Fibroblast of lung (primary cell): ENCODE data around the gene ZNF182. TPM values are rescaled to one million over a fixed set of nuclear protein-coding genes. Genes with fewer than 3 reads are reported as not detected.
A peak's percentile ranks its signal among the peaks of the same experiment; 100 is the strongest.
"Not testable (repeated sequence)": the region's sequence is repeated elsewhere in the genome, so short reads cannot be mapped to it uniquely, and the experiment has no call there.

ENCODE experiments used
- DNase-seq, 2 donors: peaks; one replicate each; pipeline versions ENCODE4 v3.0.0 to v3.0.0-alpha.2; 2010; ENCODE audit warnings: low read depth in 2 of 2
- H2AFZ ChIP-seq: 2 replicates; pipeline ENCODE4 v1.5.1; 2012; ENCODE audit warnings: low read length, control low read depth, inconsistent platforms
- H3K27ac ChIP-seq: 2 replicates; pipeline ENCODE4 v1.5.1; 2011; ENCODE audit warnings: low read length, control low read depth; ENCODE audit not compliant: insufficient read depth
- H3K27me3 ChIP-seq: 2 replicates; pipeline ENCODE4 v1.5.1; 2011; ENCODE audit warnings: mild to moderate bottlenecking, low read length; ENCODE audit not compliant: control insufficient read depth, insufficient read depth
- H3K36me3 ChIP-seq: 2 replicates; pipeline ENCODE4 v1.5.1; 2011; ENCODE audit warnings: low read length; ENCODE audit not compliant: control insufficient read depth, insufficient read depth
- H3K4me1 ChIP-seq: 2 replicates; pipeline ENCODE4 v1.5.1; 2011; ENCODE audit warnings: low read length; ENCODE audit not compliant: control insufficient read depth, insufficient read depth; ENCODE audit errors: extremely low read depth
- H3K4me2 ChIP-seq: 2 replicates; pipeline ENCODE4 v1.5.1; 2011; ENCODE audit warnings: low read length, control low read depth; ENCODE audit not compliant: insufficient read depth; ENCODE audit errors: extremely low read depth
- H3K4me3 ChIP-seq, 4 experiments: fragments of 200-600 bp in 1 of 4; sonication (generic) in 1 of 4; replicated peaks in 1 of 4; 2 replicates each; pipeline ENCODE4 v1.5.1; 2011 to 2016; ENCODE audit warnings: low read length in 4 of 4, low read depth in 3 of 4, mild to moderate bottlenecking in 3 of 4, control low read depth in 2 of 4, inconsistent platforms in 1 of 4, mixed read lengths in 1 of 4; ENCODE audit not compliant: insufficient read depth in 1 of 4; ENCODE audit errors: control extremely low read depth in 1 of 4
- H3K79me2 ChIP-seq: 2 replicates; pipeline ENCODE4 v1.5.1; 2012; ENCODE audit warnings: mild to moderate bottlenecking, low read length, inconsistent platforms; ENCODE audit not compliant: control insufficient read depth, insufficient read depth
- H3K9ac ChIP-seq: 2 replicates; pipeline ENCODE4 v1.5.1; 2011; ENCODE audit warnings: mild to moderate bottlenecking, low read length, control low read depth; ENCODE audit not compliant: insufficient read depth
- H3K9me3 ChIP-seq: 2 replicates; pipeline ENCODE4 v1.5.1; 2012; ENCODE audit warnings: low read depth, low read length; ENCODE audit not compliant: control insufficient read depth, insufficient read depth
- H4K20me1 ChIP-seq: 2 replicates; pipeline ENCODE4 v1.5.1; 2011; ENCODE audit warnings: low read length; ENCODE audit not compliant: control insufficient read depth, insufficient read depth; ENCODE audit errors: extremely low read depth
- CTCF ChIP-seq, 2 donors: IDR thresholded peaks in 1 of 2; conservative IDR thresholded peaks in 1 of 2; 1 replicate in 1 of 2; 2 replicates in 1 of 2; pipeline ENCODE4 v1.5.1; 2011 to 2012; ENCODE audit warnings: low read length in 2 of 2, control low read depth in 1 of 2, inconsistent platforms in 1 of 2, low read depth in 1 of 2, mild to moderate bottlenecking in 1 of 2
- EZH2 ChIP-seq: IDR thresholded peaks from 2 replicates; pipeline ENCODE4 v1.5.1; 2012; ENCODE audit warnings: low read length, control low read depth, mild to moderate bottlenecking; ENCODE audit errors: missing control alignments
- polyA plus RNA-seq, 2 donors: library from polyadenylated mRNA; depleted of rRNA in 1 of 2; stranded (reverse) in 1 of 2; unstranded in 1 of 2; fragments of >200 nt; gene quantifications; 2 replicates each; pipeline ENCODE4 v1.2.1, GENCODE V29; 2011 to 2012; ENCODE audit warnings: missing spikeins in 1 of 2
- total RNA-seq: library from RNA; depleted of rRNA; stranded (reverse); fragments of >200 nt; gene quantifications from 2 replicates; pipeline ENCODE4 v1.2.1, GENCODE V29; 2014

Gene ZNF182
- total and polyA plus RNA-seq, 2 donors (not counting 1 experiment from before 2014, with no cell fraction given): 2.1 to 4.5 TPM

GRCh38 chrX:48006688-48007087 is 2.9 kb upstream of the ZNF182 start, which contains the start of gene SPACA5:
Gene SPACA5 (plus strand): TSS chrX:48006988. CDS start chrX:48007803, 815 bp downstream.
- H3K79me2 ChIP-seq, DNase-seq, H3K9me3 ChIP-seq, H3K27ac ChIP-seq, H4K20me1 ChIP-seq, H3K4me3 ChIP-seq, H3K4me1 ChIP-seq, H3K9ac ChIP-seq, H3K27me3 ChIP-seq, H3K36me3 ChIP-seq, H3K4me2 ChIP-seq, H2AFZ ChIP-seq: not testable (repeated sequence)

DNA sequence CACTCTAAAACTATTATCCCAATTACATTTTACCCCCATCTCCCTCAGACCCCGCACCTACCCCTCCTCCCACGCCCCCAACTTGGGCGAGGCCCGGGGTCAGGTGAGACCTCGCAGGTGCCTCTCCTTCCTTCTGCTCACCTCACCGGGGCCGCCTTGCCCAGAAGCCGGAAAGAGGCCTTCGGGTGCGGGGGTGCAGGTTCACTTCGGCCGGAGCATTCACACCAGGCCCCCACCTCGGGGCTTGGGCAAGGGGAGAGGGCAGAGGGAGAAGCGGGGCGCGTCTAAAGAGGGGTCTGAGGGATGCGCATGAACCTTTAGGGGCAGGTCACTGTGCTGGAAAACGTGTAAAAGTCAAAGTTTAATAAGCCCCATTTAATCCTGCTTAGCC is 427 bp downstream of the ZNF182 start:
- Histone ChIP-seq H3K27me3 (no peaks in the 10 kb centered on the region), H3K79me2 (peaks cover 2% of the 10 kb centered on the region), H3K4me1 (no peaks in the 10 kb centered on the region), H3K9me3 (no peaks in the 10 kb centered on the region), H3K4me3 (peak overlapping the region; percentile 41 to 86 (median 66)), H2AFZ (peak overlapping the region; percentile 38), H4K20me1 (no peaks in the 10 kb centered on the region), H3K36me3 (no peaks in the 10 kb centered on the region), H3K27ac (peak overlapping the region; percentile 69), H3K9ac (peak overlapping the region; percentile 41), H3K4me2 (peak overlapping the region; percentile 71)
- TF ChIP-seq EZH2 (no peak), CTCF (conservative IDR thresholded peaks at IDR 0.05 in 1 of 2, IDR thresholded peaks at IDR 0.05 in 1 of 2; ENCODE audit: low read depth in 1 of 2, low read length in 2 of 2) (no peak)
- DNase-seq: no peak

DNA sequence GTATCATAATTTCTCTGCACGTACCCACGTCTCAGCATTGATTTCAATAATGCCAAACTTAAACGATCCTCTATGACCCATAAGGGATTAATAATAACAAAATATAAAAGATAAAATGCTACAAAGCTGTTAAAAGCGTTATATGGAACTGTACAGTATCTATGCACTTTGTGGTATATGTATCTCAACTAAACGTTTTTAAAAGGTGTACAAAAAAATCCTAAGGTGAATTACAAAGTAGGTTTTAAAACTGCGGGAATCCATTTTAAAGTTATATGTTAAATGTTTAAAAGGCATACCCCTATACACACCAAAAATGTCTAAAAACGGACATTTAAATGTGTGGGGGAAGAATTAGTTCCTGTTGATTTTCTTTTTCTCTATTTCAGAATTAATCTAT is 860 bp downstream of the ZNF182 start:
- H3K4me2 ChIP-seq: peak overlapping the region; percentile 35
- peak overlapping the region; percentile 41 to 86 (median 66) for H3K4me3 ChIP-seq
- no peaks in the 10 kb centered on the region for H3K36me3 ChIP-seq
- no peaks in the 10 kb centered on the region for H3K9me3 ChIP-seq
- no peaks in the 10 kb centered on the region for H3K27me3 ChIP-seq
- H3K4me1 ChIP-seq: no peaks in the 10 kb centered on the region
- TF ChIP-seq CTCF (conservative IDR thresholded peaks at IDR 0.05 in 1 of 2, IDR thresholded peaks at IDR 0.05 in 1 of 2; ENCODE audit: low read depth in 1 of 2, low read length in 2 of 2): no peak
- TF ChIP-seq EZH2: no peak
- DNase-seq: no peak
- no peak overlapping the region for H3K27ac ChIP-seq
- no peaks in the 10 kb centered on the region for H4K20me1 ChIP-seq
- H3K79me2 ChIP-seq: peaks cover 2% of the 10 kb centered on the region
- no peak overlapping the region for H2AFZ ChIP-seq
- no peak overlapping the region for H3K9ac ChIP-seq
